Activated gamma-delta T cell treated with Interleukin-2 at 50 U/mL for 16 hours (primary cell): ENCODE results near the gene ELN.
"Not testable (repeated sequence)": the region's sequence is repeated elsewhere in the genome, so short reads cannot be mapped to it uniquely, and the experiment has no call there.

Experiments used
- DNase-seq: peaks from one replicate; pipeline ENCODE4 v3.0.0-alpha.2; 2020

The ELN gene

GRCh38 chr7:74002474-74003017 is 25.4 kb upstream of the ELN start:
- DNase-seq: peak; percentile 24

- no peak for DNase-seq
These were observed 24.4 kb upstream of the ELN start for GRCh38 chr7:74003621-74004020.

- no peak for DNase-seq
These were observed 21.9 kb upstream of the ELN start for GRCh38 chr7:74006032-74006431.

- no peak for DNase-seq
These were observed 21.3 kb upstream of the ELN start for GRCh38 chr7:74006451-74007241.

GRCh38 chr7:74007242-74007567 is 20.8 kb upstream of the ELN start:
- DNase-seq: no peak

GRCh38 chr7:74008687-74009086 is 19.3 kb upstream of the ELN start:
- no peak for DNase-seq

- DNase-seq: no peak
These were observed 18.3 kb upstream of the ELN start for GRCh38 chr7:74009719-74010118.

GRCh38 chr7:74010407-74010806 is 17.6 kb upstream of the ELN start:
- DNase-seq: no peak

- DNase-seq: not testable (repeated sequence)
These were observed 16.6 kb upstream of the ELN start for GRCh38 chr7:74011421-74011820.

GRCh38 chr7:74012842-74013249 is 15.1 kb upstream of the ELN start:
- DNase-seq: no peak

- DNase-seq: no peak
These were observed 14.3 kb upstream of the ELN start for GRCh38 chr7:74013539-74014272.

- DNase-seq: no peak
These were observed 13.0 kb upstream of the ELN start for GRCh38 chr7:74014931-74015330.

- no peak for DNase-seq
These were observed 12.3 kb upstream of the ELN start for GRCh38 chr7:74015670-74016069.

GRCh38 chr7:74017125-74017524 is 10.8 kb upstream of the ELN start:
- DNase-seq: no peak

GRCh38 chr7:74018246-74018895 is 9.6 kb upstream of the ELN start:
- no peak for DNase-seq

GRCh38 chr7:74019149-74019548 is 8.8 kb upstream of the ELN start:
- no peak for DNase-seq

- no peak for DNase-seq
These were observed 7.6 kb upstream of the ELN start for GRCh38 chr7:74020390-74020789.

GRCh38 chr7:74021546-74022320 is 6.2 kb upstream of the ELN start:
- no peak for DNase-seq

- no peak for DNase-seq
These were observed 5.5 kb upstream of the ELN start for GRCh38 chr7:74022507-74022906.

GRCh38 chr7:74023092-74023536 is 4.9 kb upstream of the ELN start:
- DNase-seq: no peak

- no peak for DNase-seq
These were observed 4.2 kb upstream of the ELN start for GRCh38 chr7:74023786-74024185.

- DNase-seq: no peak
These were observed 2.8 kb upstream of the ELN start for GRCh38 chr7:74025146-74025545.

GRCh38 chr7:74025730-74026129 is 2.2 kb upstream of the ELN start:
- DNase-seq: no peak
